ENCODE measurements around the gene RPS6KA1. TPM values are rescaled to one million over a fixed set of nuclear protein-coding genes. Genes with fewer than 3 reads are reported as not detected.

Gene RPS6KA1
- total and polyA plus RNA-seq, 10 of the 15 experiments (the other 5 are each of a cell fraction or from before 2014, with no cell fraction given): 5.0 to 136 (median 91.5) TPM

GRCh38 chr1:26552720-26553119, 23.2 kb downstream of the RPS6KA1 start (continued):
- TF ChIP-seq SPI1 (IDR thresholded peaks at IDR 0.05; ENCODE audit: borderline replicate concordance, insufficient read depth, low read depth, low read length) (no peak), RB1 (IDR thresholded peaks at IDR 0.05; ENCODE audit: borderline replicate concordance) (no peak), SREBF1 (IDR thresholded peaks at IDR 0.05; ENCODE audit: low read length) (no peak), USF2 (IDR thresholded peaks at IDR 0.05; ENCODE audit: borderline replicate concordance, low read depth, low read length) (no peak), BCLAF1 (IDR thresholded peaks at IDR 0.05) (no peak), IKZF2 (IDR thresholded peaks at IDR 0.05) (no peak), E4F1 (IDR thresholded peaks at IDR 0.05; ENCODE audit: borderline replicate concordance, partially characterized antibody) (no peak), NRF1 (conservative IDR thresholded peaks at IDR 0.05; ENCODE audit: low read depth, low read length) (no peak)
